NCI-H748 (cell line): ENCODE results near the gene NKAIN4.
"Not testable (repeated sequence)": the region's sequence is repeated elsewhere in the genome, so short reads cannot be mapped to it uniquely, and the experiment has no call there.

Experiments used
- DNase-seq: peaks from one replicate; lab custom pipeline; 2025; ENCODE audit not compliant: unreplicated experiment; lab: John Stamatoyannopoulos, UW

The NKAIN4 gene

GRCh38 chr20:63238514-63239125 lies 15.6 kb downstream of the NKAIN4 start:
- no peak for DNase-seq

- no peak for DNase-seq
Observed at GRCh38 chr20:63238031-63238430, 16.2 kb downstream of the NKAIN4 start.

GRCh38 chr20:63236116-63236837 lies 18.0 kb downstream of the NKAIN4 start:
- DNase-seq, result no peak

GRCh38 chr20:63235399-63235983 lies 18.8 kb downstream of the NKAIN4 start, which contains the start of gene BIRC7:
BIRC7 (plus strand) TSS chr20:63235905; CDS start chr20:63236097, 192 bp downstream.
- DNase-seq, result no peak

- peak; percentile 9 for DNase-seq
Observed at GRCh38 chr20:63234693-63235398, 19.4 kb downstream of the NKAIN4 start.

- no peak for DNase-seq
Observed at GRCh38 chr20:63233924-63234323, 20.3 kb downstream of the NKAIN4 start.

GRCh38 chr20:63233061-63233344 lies 21.3 kb downstream of the NKAIN4 start:
- DNase-seq, result no peak

GRCh38 chr20:63232235-63233060 lies 21.8 kb downstream of the NKAIN4 start:
- DNase-seq, result no peak

GRCh38 chr20:63230800-63231268 lies 23.4 kb downstream of the NKAIN4 start:
- peak; percentile 13 for DNase-seq

- DNase-seq, result no peak
Observed at GRCh38 chr20:63228806-63229205, 25.5 kb downstream of the NKAIN4 start.

- DNase-seq, result no peak
Observed at GRCh38 chr20:63227260-63227659, 27.0 kb downstream of the NKAIN4 start.

- no peak for DNase-seq
Observed at GRCh38 chr20:63226042-63226943, 28.0 kb downstream of the NKAIN4 start.

GRCh38 chr20:63225082-63225454 lies 29.2 kb downstream of the NKAIN4 start:
- no peak for DNase-seq

- peak; percentile 1 for DNase-seq
Observed at GRCh38 chr20:63224412-63225081, 29.7 kb downstream of the NKAIN4 start.

GRCh38 chr20:63223826-63224207 lies 30.4 kb downstream of the NKAIN4 start:
- no peak for DNase-seq

- DNase-seq, result peak; percentile 31
Observed at GRCh38 chr20:63223121-63223825, 31.0 kb downstream of the NKAIN4 start.

GRCh38 chr20:63222541-63222940 lies 31.7 kb downstream of the NKAIN4 start:
- no peak for DNase-seq

GRCh38 chr20:63221400-63222053 lies 32.7 kb downstream of the NKAIN4 start:
- not testable (repeated sequence) for DNase-seq
